Activated CD4-positive, alpha-beta T cell treated with anti-CD3 and anti-CD28 coated beads, Interleukin-2, amount 10 ng/mL, durations not matched to agents 24 days and 14 days (primary cell): ENCODE measurements around the gene KLHL14. TPM values are rescaled to one million over a fixed set of nuclear protein-coding genes. Genes with fewer than 3 reads are reported as not detected.
"Not testable (repeated sequence)": the region's sequence is repeated elsewhere in the genome, so short reads cannot be mapped to it uniquely, and the experiment has no call there.

Experiments
- DNase-seq: peaks from one replicate; pipeline ENCODE4 v3.0.0; 2022
- H3K27ac Mint-ChIP-seq: one replicate; pipeline ENCODE4 v1.8.0; 2022; ENCODE audit warnings: mild to moderate bottlenecking, mixed read lengths
- H3K27me3 Mint-ChIP-seq: one replicate; pipeline ENCODE4 v1.8.0; 2022; ENCODE audit warnings: mixed read lengths
- H3K36me3 Mint-ChIP-seq: one replicate; pipeline ENCODE4 v1.8.0; 2022; ENCODE audit warnings: low read depth, mild to moderate bottlenecking, mixed read lengths
- H3K4me1 Mint-ChIP-seq: one replicate; pipeline ENCODE4 v1.8.0; 2021; ENCODE audit warnings: mixed read lengths
- H3K4me3 Mint-ChIP-seq: one replicate; pipeline ENCODE4 v1.8.0; 2022; ENCODE audit warnings: mild to moderate bottlenecking, moderate library complexity, mixed read lengths
- H3K9me3 Mint-ChIP-seq: one replicate; pipeline ENCODE4 v1.8.0; 2021; ENCODE audit warnings: mixed read lengths
- intact Hi-C: fragments of 100-400 bp; cut with micrococcal nuclease; formaldehyde crosslinking; loops from one replicate; pipeline ENCODE4 v1.15.1; 2023
- total RNA-seq: library from RNA; stranded (reverse); gene quantifications from 2 replicates; pipeline ENCODE4 v1.2.3, GENCODE V29; 2022

KLHL14 gene
- total RNA-seq = not detected in 2 replicates

- intact Hi-C loops = no loop called here
- Mint-ChIP-seq H3K36me3 (peaks cover 1% of the 10 kb centered on the region), H3K9me3 (no peaks in the 10 kb centered on the region), H3K27me3 (peaks cover 46% of the 10 kb centered on the region), H3K27ac (no peak within 1 kb of the TSS), H3K4me1 (peaks cover 2% of the 10 kb centered on the region), H3K4me3 (no peak within 1 kb of the TSS)
- no peak for DNase-seq
Observed at GRCh38 chr18:32772581-32773381, at the start of gene KLHL14. TSS of gene KLHL14 (minus strand) at chr18:32773023. CDS start at chr18:32770591, 2,432 bp downstream.

GRCh38 chr18:32822197-32822596 is 49.4 kb upstream of the KLHL14 start:
- Mint-ChIP-seq H3K4me3 (no peak overlapping the region), H3K4me1 (no peaks in the 10 kb centered on the region), H3K9me3 (no peaks in the 10 kb centered on the region), H3K36me3 (no peaks in the 10 kb centered on the region), H3K27ac (no peak overlapping the region), H3K27me3 (no peaks in the 10 kb centered on the region)
- intact Hi-C loops = no loop called here
- no peak for DNase-seq

GRCh38 chr18:32815881-32816280 is 43.1 kb upstream of the KLHL14 start:
- intact Hi-C loops = no loop called here
- no peaks in the 10 kb centered on the region for H3K9me3 Mint-ChIP-seq

GRCh38 chr18:32812342-32812741 is 39.5 kb upstream of the KLHL14 start:
- Mint-ChIP-seq H3K36me3 (no peaks in the 10 kb centered on the region), H3K27ac (no peak overlapping the region), H3K9me3 (no peaks in the 10 kb centered on the region), H3K27me3 (no peaks in the 10 kb centered on the region), H3K4me3 (no peak overlapping the region), H3K4me1 (no peaks in the 10 kb centered on the region)
- intact Hi-C loops = no loop called here
- DNase-seq = no peak

More at GRCh38 chr18:32815881-32816280, 43.1 kb upstream of the KLHL14 start:
- H3K4me1 Mint-ChIP-seq = no peaks in the 10 kb centered on the region
- no peak overlapping the region for H3K27ac Mint-ChIP-seq
- no peak for DNase-seq
- no peak overlapping the region for H3K4me3 Mint-ChIP-seq
- H3K27me3 Mint-ChIP-seq = no peaks in the 10 kb centered on the region
- H3K36me3 Mint-ChIP-seq = no peaks in the 10 kb centered on the region

GRCh38 chr18:32810314-32810713 is 37.5 kb upstream of the KLHL14 start:
- no peak for DNase-seq
- Mint-ChIP-seq H3K9me3 (no peaks in the 10 kb centered on the region), H3K4me3 (no peak overlapping the region), H3K4me1 (no peaks in the 10 kb centered on the region), H3K27me3 (no peaks in the 10 kb centered on the region), H3K27ac (no peak overlapping the region), H3K36me3 (no peaks in the 10 kb centered on the region)
- intact Hi-C loops = no loop called here

GRCh38 chr18:32805354-32805753 is 32.5 kb upstream of the KLHL14 start:
- Mint-ChIP-seq H3K4me1 (no peaks in the 10 kb centered on the region), H3K27me3 (no peaks in the 10 kb centered on the region), H3K9me3 (no peaks in the 10 kb centered on the region), H3K36me3 (no peaks in the 10 kb centered on the region), H3K27ac (no peak overlapping the region), H3K4me3 (no peak overlapping the region)
- no peak for DNase-seq
- intact Hi-C loops = no loop called here

- Mint-ChIP-seq H3K27me3 (no peaks in the 10 kb centered on the region), H3K36me3 (no peaks in the 10 kb centered on the region), H3K9me3 (no peaks in the 10 kb centered on the region), H3K4me1 (no peaks in the 10 kb centered on the region), H3K4me3 (no peak overlapping the region), H3K27ac (no peak overlapping the region)
- no peak for DNase-seq
- intact Hi-C loops = no loop called here
Observed at GRCh38 chr18:32804134-32804888, 31.5 kb upstream of the KLHL14 start.

- Mint-ChIP-seq H3K27ac (no peak overlapping the region), H3K4me1 (no peaks in the 10 kb centered on the region), H3K4me3 (no peak overlapping the region), H3K27me3 (no peaks in the 10 kb centered on the region), H3K36me3 (no peaks in the 10 kb centered on the region), H3K9me3 (no peaks in the 10 kb centered on the region)
- no peak for DNase-seq
- intact Hi-C loops = no loop called here
Observed at GRCh38 chr18:32803568-32803967, 30.7 kb upstream of the KLHL14 start.

GRCh38 chr18:32802591-32803451 is 30.0 kb upstream of the KLHL14 start:
- Mint-ChIP-seq H3K4me3 (no peak overlapping the region), H3K36me3 (no peaks in the 10 kb centered on the region), H3K9me3 (no peaks in the 10 kb centered on the region), H3K27me3 (no peaks in the 10 kb centered on the region), H3K27ac (no peak overlapping the region), H3K4me1 (no peaks in the 10 kb centered on the region)
- no peak for DNase-seq
- intact Hi-C loops = no loop called here

- no peak for DNase-seq
- Mint-ChIP-seq H3K27me3 (no peaks in the 10 kb centered on the region), H3K27ac (no peak overlapping the region), H3K9me3 (no peaks in the 10 kb centered on the region), H3K4me1 (no peaks in the 10 kb centered on the region), H3K36me3 (no peaks in the 10 kb centered on the region), H3K4me3 (no peak overlapping the region)
- intact Hi-C loops = no loop called here
Observed at GRCh38 chr18:32801228-32801627, 28.4 kb upstream of the KLHL14 start.

GRCh38 chr18:32798209-32798960 is 25.6 kb upstream of the KLHL14 start:
- no peak for DNase-seq
- H3K36me3 Mint-ChIP-seq = no peaks in the 10 kb centered on the region
- H3K4me3 Mint-ChIP-seq = no peak overlapping the region
- no peaks in the 10 kb centered on the region for H3K4me1 Mint-ChIP-seq
- no peak overlapping the region for H3K27ac Mint-ChIP-seq
- H3K9me3 Mint-ChIP-seq = no peaks in the 10 kb centered on the region
- intact Hi-C loops = no loop called here
- no peaks in the 10 kb centered on the region for H3K27me3 Mint-ChIP-seq

GRCh38 chr18:32794667-32795066 is 21.8 kb upstream of the KLHL14 start:
- H3K27ac Mint-ChIP-seq, DNase-seq, H3K9me3 Mint-ChIP-seq, H3K4me3 Mint-ChIP-seq, intact Hi-C loops, H3K4me1 Mint-ChIP-seq, H3K27me3 Mint-ChIP-seq, H3K36me3 Mint-ChIP-seq: not testable (repeated sequence)

GRCh38 chr18:32779010-32779409 is 6.2 kb upstream of the KLHL14 start:
- H3K27ac Mint-ChIP-seq = no peak overlapping the region
- no peaks in the 10 kb centered on the region for H3K4me1 Mint-ChIP-seq
- H3K36me3 Mint-ChIP-seq = no peaks in the 10 kb centered on the region
- peaks cover 5% of the 10 kb centered on the region for H3K27me3 Mint-ChIP-seq
- no peaks in the 10 kb centered on the region for H3K9me3 Mint-ChIP-seq
- H3K4me3 Mint-ChIP-seq = no peak overlapping the region
- intact Hi-C loops = no loop called here
- DNase-seq = no peak
